Activated T-cell treated with anti-CD3 and anti-CD28 coated beads for 24 hours (primary cell): Measurements from ENCODE around the gene KLF12.

Experiments used
- DNase-seq: peaks from one replicate; pipeline ENCODE4 v3.0.0-alpha.2; 2020; ENCODE audit warnings: low read depth

KLF12 gene

DNA sequence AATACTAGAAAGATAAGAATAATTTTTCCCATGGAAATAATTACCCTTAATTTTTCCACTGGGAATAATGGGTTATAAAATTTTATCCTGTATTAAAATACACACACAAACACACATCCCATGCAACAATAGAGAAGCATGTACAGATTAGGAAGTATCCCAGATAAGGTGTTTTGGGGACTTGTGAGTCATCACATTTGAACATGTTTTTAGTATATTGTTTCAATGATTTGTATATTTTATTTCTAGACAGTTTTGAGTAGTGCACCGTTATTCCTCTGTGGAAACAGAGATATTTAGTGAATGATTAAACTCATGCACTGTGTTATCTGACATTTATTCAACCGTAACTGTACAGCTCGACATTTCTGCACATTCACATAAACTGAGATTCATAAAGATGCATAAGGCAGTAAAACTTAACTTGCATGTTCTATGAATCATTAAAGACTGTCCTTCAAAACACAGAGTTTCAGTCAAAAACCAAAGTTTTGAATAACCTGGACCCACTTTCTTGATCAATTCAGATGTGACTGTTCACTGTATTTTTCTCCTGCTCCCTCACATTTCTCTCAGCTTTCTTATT lies 30.1 kb downstream of the KLF12 start:
- DNase-seq = no peak

DNA sequence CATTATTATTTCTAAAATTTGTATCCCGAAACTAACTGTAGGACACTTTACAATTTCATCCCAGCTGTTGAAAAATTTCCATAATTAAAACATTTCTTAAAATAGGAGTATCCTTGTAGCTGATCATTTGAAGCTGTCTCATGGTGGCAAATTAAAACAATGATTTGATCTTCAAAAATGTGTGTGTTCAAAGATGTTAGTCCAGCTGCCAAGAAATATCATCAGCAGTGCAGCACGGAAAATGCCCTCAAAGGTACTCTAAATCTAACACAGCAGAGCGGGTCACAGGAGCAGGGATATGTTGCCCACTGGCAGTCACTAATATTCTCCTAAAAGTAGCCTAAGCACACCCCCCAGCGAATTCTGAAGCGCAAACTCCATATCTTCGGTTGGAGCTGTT lies 31.0 kb downstream of the KLF12 start:
- DNase-seq = no peak

DNA sequence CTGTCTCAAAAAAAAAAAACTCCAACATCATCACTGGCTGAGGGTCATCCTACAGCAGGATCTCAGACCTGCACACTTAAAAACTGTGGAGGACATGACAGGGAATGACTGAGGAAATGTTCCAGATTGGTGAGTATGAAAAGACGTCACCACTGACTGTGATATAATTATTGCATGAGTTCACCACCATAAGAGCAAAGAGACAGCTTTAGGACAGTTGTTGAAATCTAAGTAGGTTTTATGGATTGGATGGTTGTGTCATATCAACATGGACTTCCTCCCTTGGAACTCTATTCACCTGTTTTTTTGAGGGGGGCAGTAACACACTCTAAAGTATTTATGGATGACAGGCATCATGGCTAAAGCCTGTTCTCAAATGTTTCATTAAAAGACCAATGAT lies 31.5 kb downstream of the KLF12 start:
- DNase-seq = no peak

DNA sequence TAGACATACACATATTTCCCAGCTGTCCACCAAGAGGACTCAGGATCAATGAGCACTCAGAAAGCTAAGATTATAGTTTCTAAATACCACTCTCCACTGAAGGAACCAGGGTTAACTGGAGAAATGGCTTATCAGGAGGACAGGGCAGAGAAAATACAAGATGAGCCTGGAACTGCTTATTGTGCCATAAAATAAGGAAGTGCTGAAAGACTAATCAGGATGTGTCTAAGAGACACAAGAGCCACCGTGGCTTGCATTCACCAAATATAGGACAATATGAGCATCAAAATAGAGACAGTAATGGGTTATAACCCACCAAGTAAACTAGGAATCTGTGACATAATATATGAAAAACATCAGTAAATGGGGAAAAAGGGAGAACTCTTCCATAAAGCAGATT lies 32.8 kb downstream of the KLF12 start:
- DNase-seq = no peak

DNA sequence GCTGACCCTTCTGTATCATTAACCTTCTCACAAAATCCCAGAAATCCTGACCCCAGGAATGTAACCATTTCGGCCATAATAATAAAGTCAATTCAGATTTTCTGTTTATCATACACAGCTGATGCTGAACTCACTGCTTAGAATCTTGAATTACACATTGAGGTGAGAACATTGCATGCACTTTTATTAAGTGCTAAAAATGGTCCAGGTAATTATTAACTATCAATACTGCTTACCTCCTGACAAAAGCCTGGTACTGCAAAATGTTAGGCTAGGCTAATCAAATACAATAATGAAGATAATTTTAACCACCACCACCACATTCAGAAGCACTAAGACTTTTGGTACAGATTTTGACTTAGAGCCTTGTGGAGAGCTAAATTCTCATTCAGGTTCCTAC lies 36.1 kb downstream of the KLF12 start:
- no peak for DNase-seq

DNA sequence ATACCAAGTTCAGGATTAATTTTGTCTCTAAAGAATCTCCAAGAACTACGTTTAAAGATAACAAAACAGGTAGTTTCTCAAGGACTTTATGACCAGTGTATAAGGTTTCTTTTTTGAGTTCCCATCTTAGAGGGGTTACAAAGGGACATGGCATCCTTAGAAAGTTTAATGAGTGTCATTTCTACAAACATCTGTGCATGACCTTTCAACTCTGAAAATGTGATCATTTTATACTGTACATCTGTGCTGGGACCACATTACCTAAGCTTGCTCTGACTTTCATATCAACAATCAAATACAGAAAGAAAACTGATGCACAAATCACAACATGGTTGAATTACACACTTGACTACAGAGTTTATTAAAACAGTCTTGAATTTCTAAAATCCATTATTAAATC lies 37.1 kb downstream of the KLF12 start:
- DNase-seq = no peak

DNA sequence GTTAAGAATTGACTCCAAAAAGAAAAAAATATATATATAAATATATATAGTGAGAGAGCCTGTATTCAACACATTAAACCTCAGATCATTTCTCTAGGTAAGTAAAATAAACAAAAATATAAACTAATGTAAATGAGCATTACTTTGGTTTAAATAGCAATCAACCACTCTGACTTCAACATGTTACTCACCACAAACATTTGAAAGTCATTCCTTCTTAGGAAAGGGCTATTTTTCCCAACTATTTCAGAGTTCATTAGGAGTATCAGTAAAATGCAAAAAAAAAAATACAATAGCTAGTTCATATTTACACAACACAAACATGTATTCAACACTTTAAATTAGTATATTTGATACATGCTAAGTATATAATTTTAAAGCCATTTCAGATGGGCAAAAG lies 40.5 kb downstream of the KLF12 start:
- no peak for DNase-seq

DNA sequence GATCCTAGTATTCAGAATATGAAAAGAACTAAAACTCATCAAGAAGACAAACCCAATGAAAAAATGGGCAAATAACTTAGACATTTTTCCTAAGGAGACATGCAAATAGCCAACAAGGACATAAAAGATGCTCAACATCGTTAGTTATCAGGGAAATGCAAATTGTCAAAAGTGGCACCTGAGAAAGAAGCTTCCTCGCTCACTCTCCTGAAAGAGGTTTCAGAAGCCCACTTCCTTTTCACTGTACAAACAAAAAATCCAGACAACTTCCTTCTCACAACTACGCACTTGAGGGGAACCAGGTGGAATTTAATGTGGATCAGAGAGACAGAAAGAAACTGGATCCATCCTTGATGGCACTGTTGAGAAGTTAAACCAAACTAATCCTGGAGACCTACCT lies 41.5 kb downstream of the KLF12 start:
- no peak for DNase-seq

DNA sequence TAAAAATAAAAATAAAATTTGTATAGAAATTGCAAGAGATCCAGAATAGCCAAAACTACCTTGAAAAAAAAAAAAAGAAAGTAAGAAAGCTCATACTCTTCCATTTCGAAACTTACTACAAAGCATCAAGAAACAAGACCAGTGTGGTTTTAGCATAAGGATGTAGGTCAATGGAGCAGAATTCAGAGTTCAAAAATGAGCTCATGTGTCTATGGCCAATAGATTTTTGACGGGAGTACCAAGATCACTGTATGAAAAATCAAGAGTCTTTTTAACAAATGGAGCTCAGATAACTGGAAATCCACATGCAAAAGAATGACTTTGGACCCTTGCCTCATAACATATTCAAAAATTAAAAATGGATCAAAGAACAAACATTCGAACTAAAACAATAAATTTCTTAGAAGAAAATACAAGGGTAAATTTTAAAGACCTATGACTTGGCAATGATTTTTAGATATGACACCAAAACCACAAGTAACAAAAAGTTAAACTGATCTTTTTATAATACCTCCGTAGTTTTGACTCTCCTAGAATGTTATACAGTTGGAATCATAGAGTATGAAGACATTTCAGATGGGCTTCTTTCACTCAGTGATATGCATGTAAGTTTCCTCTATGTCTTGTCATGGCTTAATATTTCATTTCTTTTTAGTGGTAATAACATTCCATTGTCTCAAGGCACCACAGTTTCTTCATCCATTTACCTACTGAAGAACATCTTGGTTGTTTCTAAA lies 43.2 kb downstream of the KLF12 start:
- DNase-seq = no peak

DNA sequence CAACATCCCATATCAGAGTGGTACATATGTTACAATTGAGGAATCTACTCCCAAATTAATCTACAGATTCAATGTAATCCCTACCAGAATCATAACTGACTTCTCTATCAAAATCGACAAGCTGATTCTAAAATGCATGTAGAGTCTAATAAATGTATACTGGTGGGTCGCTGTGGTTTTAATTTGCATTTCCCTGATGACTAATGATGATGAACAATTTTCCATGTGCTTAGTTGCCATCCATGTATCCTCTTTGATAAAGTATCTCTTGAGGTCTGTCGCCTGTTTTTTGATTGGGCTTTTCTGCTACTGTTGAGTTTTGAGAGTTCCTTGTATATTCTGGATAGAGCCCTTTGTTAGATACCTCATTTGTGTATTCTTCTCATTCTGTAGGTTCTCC lies 43.8 kb downstream of the KLF12 start:
- DNase-seq = no peak

DNA sequence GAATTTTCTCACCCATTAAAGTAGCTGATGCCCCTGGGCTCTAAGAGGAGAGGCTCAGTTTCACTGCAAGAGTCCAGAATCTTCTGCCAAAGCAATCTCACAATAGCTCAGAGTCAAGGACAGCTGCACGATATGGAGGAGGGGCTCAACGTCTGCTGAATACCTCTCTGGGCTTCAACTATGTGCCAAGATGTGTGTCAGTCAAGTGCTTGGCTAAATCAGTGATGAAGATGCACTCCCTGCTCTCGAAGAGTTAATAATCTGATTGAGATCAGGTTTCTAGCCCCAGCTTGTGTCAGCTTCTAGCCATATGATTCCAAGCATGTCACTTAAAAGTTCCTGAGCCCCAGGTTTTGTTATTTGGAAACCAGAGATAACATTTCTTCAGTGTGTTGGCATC lies 46.8 kb downstream of the KLF12 start:
- DNase-seq = no peak
